HG03571 (cell line): ENCODE results near the gene FOXD3.

Experiments
- ATAC-seq: cut with Tn5 transposase; IDR thresholded peaks from one replicate; pipeline ENCODE4 v1.9.1; 2021; ENCODE audit not compliant: unreplicated experiment

FOXD3 gene

GRCh38 chr1:63322114-63322943, at the start of gene FOXD3:
Gene FOXD3, plus strand, starts transcription at chr1:63322567. Its CDS starts 492 bp downstream, at chr1:63323059.
- no peak for ATAC-seq

- no peak for ATAC-seq
These were observed 49.6 kb upstream of the FOXD3 start for GRCh38 chr1:63272811-63273210.

- no peak for ATAC-seq
These were observed 48.0 kb upstream of the FOXD3 start for GRCh38 chr1:63274371-63274770.

- no peak for ATAC-seq
These were observed 47.4 kb upstream of the FOXD3 start for GRCh38 chr1:63274979-63275378.

GRCh38 chr1:63276624-63277023, 45.7 kb upstream of the FOXD3 start:
- no peak for ATAC-seq

- no peak for ATAC-seq
These were observed 44.9 kb upstream of the FOXD3 start for GRCh38 chr1:63277195-63278192.

GRCh38 chr1:63281753-63282152, 40.6 kb upstream of the FOXD3 start:
- no peak for ATAC-seq

- no peak for ATAC-seq
These were observed 33.2 kb upstream of the FOXD3 start for GRCh38 chr1:63289135-63289534.

- ATAC-seq = no peak
These were observed 27.4 kb upstream of the FOXD3 start for GRCh38 chr1:63294803-63295594.

GRCh38 chr1:63304410-63304809, 18.0 kb upstream of the FOXD3 start:
- no peak for ATAC-seq

GRCh38 chr1:63305043-63305442, 17.3 kb upstream of the FOXD3 start:
- no peak for ATAC-seq

GRCh38 chr1:63307196-63307794, 15.1 kb upstream of the FOXD3 start:
- no peak for ATAC-seq

- no peak for ATAC-seq
These were observed 5.8 kb upstream of the FOXD3 start for GRCh38 chr1:63316598-63316983.

- ATAC-seq = peak; percentile 73
These were observed 5.2 kb upstream of the FOXD3 start for GRCh38 chr1:63316984-63317816.

- no peak for ATAC-seq
These were observed 4.6 kb upstream of the FOXD3 start for GRCh38 chr1:63317817-63318152.

- no peak for ATAC-seq
These were observed 4.0 kb upstream of the FOXD3 start for GRCh38 chr1:63318201-63318979.

- ATAC-seq = no peak
These were observed 3.0 kb upstream of the FOXD3 start for GRCh38 chr1:63319046-63320021.
